MV-4-11 (cell line): ENCODE data around the gene MORN3.
A peak's percentile ranks its signal among the peaks of the same experiment; 100 is the strongest.
"Not testable (repeated sequence)": the region's sequence is repeated elsewhere in the genome, so short reads cannot be mapped to it uniquely, and the experiment has no call there.

Experiments used
- DNase-seq: peaks from one replicate; lab custom pipeline; 2025; lab: John Stamatoyannopoulos, UW

MORN3 gene

GRCh38 chr12:121669521-121669900 lies at the start of gene MORN3:
MORN3 (minus strand) TSS chr12:121669654; CDS start chr12:121669483, 171 bp downstream.
- no peak for DNase-seq

- DNase-seq: no peak
Observed at GRCh38 chr12:121718653-121719239, 49.3 kb upstream of the MORN3 start.

DNA sequence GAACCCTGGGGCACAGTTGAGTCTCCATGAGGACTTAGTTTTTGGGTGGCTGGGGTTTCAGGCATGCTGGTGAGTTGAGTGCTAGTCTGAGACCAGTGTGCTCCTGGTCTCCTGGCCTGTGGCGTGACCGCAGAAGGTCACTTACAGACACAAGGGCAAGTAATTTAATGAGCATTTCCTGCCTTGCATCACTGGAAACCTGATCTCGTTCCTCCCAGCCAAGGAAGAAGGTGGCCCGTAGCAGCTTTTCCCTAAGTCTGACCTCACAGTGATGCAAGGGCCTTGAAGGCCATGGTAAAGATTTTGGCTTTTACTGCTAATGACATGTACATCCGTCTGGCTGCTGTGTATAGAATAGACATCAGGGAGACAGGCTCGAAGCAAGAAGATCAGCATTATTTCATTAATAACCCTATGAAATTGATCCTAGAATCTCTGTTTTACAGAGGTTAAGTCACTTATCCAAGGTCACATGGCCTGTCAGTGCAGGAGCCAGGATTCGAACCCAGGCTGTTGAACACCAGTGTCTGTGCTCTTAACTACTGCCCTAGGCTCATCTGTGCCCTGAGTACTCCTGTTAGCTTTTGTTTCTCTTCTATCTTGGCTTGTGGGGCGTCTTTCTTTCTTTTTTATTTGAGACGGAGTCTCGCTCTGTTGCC lies 47.7 kb upstream of the MORN3 start:
- DNase-seq: peak; percentile 82

DNA sequence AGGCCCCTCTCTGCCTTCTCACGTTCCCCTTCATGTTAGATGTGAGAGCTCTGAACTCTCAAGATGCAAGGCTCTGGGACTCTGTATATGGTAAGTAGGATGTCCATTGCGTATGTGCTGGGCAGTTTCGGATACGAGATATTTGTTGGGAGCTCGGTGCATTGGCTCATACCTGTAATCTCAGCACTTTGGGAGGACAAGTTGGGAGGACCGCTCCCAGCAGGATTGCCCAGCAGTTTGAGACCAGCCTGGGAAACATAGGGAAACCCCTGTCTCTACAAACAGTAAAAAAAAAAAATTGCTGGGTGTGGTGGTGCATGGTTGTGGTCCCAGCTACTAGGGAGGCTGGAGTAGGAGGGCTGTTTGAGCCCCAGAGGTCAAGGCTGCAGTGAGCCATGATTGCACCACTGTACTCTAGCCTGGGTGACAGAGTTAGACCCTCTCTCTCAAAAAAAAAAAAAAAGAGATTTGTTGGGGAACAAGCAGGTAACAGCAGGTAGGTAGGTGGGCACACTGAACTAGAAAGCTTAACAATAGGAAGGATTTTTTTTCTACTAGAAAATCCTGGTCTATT lies 46.5 kb upstream of the MORN3 start:
- no peak for DNase-seq

DNA sequence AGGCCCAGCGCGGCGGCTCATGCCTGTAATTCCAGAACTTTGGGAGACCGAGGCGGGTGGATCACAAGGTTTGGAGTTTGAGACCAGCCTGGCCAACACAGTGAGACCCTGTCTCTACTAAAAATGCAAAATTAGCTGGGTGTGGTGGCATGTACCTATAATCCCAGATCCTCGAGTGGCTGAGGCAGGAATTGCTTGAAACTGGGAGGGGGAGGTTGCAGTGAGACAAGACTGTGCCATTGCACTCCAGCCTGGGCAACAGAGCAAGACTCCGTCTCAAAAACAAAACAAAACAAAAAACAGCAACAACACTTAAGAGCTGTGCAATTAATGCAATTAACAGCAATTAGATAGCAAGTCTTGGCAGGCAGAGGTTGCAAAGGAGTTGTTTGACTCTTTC lies 45.6 kb upstream of the MORN3 start:
- not testable (repeated sequence) for DNase-seq

DNA sequence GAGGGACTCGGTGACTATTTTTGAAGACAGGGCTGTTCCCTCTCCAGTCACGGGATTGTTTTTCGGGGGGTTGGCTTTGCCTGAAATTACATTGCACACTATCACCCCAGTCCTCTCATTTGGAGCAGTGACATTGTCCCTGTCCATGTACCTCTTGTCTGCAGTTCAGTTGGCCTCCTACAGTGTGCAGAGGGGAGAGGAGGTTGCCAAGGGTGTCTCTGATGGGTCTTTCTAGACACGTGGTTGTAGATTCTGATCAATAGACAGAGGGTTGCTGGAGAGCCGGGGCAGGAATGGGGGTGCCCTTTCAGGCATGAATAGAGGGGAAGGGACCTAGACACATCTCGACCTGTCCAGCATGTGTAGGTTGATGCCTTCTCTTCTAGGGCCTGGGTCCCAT lies 44.3 kb upstream of the MORN3 start:
- no peak for DNase-seq

DNA sequence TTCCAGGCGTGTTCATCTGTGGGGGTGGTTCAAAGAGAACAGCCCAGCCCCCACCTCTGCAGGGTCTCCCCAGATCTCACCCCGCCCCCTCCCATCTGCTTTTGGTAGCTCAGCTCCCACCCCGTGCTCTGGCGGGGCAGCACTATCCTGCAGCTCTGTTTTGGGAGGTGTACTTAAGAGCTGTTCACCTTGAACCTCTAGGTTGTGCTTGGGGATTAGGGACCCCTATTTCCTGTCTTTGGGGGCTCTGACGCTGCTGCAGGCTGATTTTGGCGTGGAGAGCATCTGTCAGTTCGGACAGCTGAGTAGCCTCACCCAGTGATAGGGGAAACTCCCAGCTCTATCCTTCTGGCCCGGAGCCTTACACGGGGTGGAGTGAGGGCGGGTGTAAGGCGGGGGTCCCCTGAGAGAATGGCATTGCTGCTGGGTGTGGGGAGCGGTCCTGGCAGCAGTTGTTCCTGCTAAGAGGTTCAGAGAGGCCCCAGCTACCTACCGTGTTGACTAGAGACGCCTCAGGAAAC lies 43.9 kb upstream of the MORN3 start:
- DNase-seq: no peak

- DNase-seq: peak; percentile 54
Observed at GRCh38 chr12:121712461-121713256, 43.2 kb upstream of the MORN3 start, which contains the start of gene TMEM120B. TMEM120B (plus strand) TSS chr12:121712752; CDS start chr12:121712896, 144 bp downstream.

DNA sequence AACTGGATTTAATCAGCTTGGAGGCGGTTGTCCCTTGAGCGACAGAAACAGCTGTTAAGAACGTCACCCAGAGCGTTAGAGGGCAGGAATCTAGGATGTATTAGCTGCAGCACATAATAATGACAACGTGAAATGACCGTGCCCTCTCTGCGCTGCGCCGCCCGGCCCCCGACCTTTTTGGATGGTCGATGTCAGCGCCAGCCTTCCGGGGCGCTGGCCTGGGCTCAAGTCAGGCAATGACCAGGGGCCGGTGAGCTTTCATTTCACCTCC lies 42.7 kb upstream of the MORN3 start:
- peak; percentile 27 for DNase-seq

- DNase-seq: peak; percentile 26
Observed at GRCh38 chr12:121711361-121712189, 42.1 kb upstream of the MORN3 start.

DNA sequence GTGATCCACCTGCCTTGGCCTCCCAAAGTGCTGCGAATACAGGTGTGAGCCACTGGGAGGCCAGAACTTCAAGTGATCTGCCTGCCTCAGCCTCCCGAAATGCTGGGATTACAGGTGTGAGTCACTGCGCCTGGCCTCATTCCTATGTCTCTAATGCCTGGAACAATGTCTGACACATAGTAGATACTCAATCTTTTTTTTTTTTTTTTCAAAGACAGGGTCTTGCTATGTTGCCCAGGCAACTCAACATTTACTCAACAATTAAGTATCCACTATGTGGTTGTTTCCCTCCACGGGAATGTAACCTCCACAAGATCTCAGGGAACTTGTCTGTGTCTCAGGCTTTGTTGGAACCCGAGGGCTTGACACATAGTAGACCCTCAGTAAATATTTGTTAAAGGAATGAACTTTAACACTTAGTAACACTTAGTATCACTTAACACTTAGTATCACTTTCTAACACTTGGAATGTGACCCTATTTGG lies 40.1 kb upstream of the MORN3 start:
- DNase-seq: no peak

GRCh38 chr12:121709064-121709424 lies 39.6 kb upstream of the MORN3 start:
- not testable (repeated sequence) for DNase-seq

- no peak for DNase-seq
Observed at GRCh38 chr12:121708313-121709063, 39.0 kb upstream of the MORN3 start.

DNA sequence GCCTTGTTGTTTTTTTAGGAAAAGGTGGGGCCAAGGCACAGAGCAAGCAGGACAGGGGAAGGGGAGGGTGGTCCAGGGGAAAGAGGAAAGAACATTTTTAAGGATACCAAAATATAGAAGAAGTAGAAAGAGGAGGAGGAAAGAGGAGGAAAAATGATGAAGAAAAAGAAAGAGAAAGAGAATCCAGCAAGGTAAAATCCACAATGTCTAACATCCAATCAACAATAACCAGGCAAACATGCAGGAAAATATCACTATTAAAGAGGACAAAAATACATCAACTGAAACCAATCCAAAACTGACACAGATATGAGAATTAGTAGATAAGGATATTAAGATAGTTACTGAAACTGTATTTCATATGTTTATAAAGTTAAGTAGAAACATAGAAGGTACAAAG lies 36.1 kb upstream of the MORN3 start:
- no peak for DNase-seq

- DNase-seq: no peak
Observed at GRCh38 chr12:121702944-121703343, 33.5 kb upstream of the MORN3 start.

DNA sequence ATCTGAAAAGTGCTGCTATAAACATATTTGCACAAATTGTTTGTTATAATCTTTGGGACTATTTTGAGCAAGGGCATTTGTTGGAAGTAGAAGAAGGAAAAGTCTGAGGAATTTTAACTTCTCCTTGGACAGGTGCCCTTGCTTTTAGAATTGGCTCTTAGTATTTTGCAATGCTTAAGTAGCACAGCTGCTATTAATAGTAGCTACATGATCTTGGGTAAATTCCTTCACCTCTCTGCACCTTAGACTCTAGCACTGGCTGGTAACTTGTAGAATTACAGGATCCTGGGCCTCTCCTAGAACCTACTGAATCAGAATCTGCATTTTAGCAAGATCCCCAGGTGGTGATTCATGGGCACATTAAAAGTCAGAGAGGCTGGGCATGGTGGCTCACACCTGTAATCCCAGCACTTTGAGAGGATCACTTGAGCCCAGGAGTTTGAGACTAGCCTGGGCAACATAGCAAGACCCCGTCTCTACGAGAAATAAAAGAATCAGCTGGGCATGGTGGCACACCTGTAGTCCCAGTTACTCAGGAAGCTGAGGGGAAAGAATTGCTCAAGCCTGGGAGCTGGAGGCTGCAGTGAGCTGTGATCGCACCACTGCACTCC lies 32.3 kb upstream of the MORN3 start:
- DNase-seq: no peak

DNA sequence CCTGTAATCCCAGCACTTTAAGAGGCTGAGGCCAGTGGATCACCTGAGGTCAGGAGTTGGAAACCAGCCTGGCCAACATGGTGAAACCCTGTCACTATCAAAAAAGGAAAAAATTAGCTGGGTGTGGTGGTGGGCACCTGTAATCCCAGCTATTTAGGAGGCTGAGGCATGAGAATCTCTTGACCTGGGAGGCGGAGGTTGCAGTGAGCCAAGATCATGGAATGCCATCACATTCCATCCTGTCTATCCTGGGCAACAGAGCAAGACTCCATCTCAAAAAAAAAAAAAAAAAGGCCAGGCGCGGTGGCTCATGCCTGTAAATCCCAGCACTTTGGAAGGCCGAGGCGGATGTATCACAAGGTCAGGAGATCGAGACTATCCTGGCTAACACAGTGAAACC lies 28.4 kb upstream of the MORN3 start:
- not testable (repeated sequence) for DNase-seq

DNA sequence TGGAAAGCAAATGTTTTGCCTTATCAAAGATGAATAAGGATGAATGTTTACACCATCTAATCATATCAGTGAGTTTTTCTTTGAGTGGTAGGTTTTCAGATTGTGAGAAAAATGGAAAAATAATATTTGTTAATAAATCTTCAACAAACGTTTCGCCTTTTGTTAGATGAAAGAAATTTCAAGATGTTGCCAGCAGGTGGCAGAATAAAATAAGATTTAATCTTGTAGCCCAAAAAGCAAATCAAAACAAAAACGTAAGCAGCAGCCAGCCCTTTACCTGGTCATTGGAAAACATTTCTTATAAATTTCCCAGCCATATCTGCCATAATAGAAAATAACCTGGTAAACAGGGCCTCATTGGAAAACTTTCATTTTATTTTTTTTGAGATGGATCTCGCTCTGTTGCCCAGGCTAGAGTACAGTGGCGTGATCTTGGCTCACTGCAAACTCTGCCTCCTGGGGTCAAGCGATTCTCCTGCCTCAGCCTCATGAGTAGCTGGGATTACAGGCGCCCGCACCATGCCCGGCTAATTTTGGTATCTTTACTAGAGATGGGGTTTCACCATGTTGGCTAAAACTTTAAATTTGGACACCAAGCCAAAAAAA lies 27.7 kb upstream of the MORN3 start:
- DNase-seq: peak; percentile 15

DNA sequence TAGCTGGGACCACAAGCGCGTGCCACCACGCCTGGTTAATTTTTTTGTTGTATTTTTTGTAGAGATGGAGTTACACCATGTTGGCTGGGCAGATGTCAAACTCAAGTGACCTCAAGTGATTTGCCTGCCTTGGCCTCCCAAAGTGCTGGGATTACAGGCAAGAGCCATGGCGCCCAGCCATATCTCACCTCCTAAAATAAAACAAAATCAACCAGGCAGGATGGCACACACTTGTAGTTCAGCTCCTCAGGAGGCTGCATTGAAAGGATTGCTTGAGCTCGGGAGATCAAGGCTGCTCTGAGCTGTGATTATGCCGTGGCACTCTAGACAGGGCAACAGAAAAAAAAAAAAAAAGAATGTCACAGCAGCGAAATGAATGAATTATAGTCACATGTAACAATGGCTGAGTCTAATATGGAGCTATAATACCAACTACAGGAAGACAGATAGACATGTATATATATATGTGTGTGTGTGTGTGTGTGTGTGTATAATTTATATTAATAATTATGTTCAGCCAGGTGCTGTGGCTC lies 23.8 kb upstream of the MORN3 start:
- no peak for DNase-seq

- not testable (repeated sequence) for DNase-seq
Observed at GRCh38 chr12:121692744-121693143, 23.3 kb upstream of the MORN3 start.
